SKM-1 (cell line): Measurements from ENCODE around the gene LDHAL6B.
A peak's percentile ranks its signal among the peaks of the same experiment; 100 is the strongest.

Experiments used
- DNase-seq: peaks from one replicate; lab custom pipeline; 2025; ENCODE audit not compliant: unreplicated experiment; lab: John Stamatoyannopoulos, UW

Gene LDHAL6B

GRCh38 chr15:59176653-59177316 lies 29.9 kb upstream of the LDHAL6B start:
- peak; percentile 7 for DNase-seq

GRCh38 chr15:59177317-59177660 lies 29.4 kb upstream of the LDHAL6B start:
- DNase-seq = no peak

GRCh38 chr15:59178151-59178695 lies 28.4 kb upstream of the LDHAL6B start:
- DNase-seq = no peak

- DNase-seq = no peak
These were observed 26.9 kb upstream of the LDHAL6B start for GRCh38 chr15:59179717-59180116.

GRCh38 chr15:59180945-59181600 lies 25.6 kb upstream of the LDHAL6B start:
- DNase-seq = no peak

GRCh38 chr15:59185725-59186124 lies 20.9 kb upstream of the LDHAL6B start:
- DNase-seq = peak; percentile 19

GRCh38 chr15:59186501-59186900 lies 20.1 kb upstream of the LDHAL6B start:
- no peak for DNase-seq

GRCh38 chr15:59189241-59189640 lies 17.4 kb upstream of the LDHAL6B start:
- no peak for DNase-seq

GRCh38 chr15:59190291-59190690 lies 16.4 kb upstream of the LDHAL6B start:
- DNase-seq = no peak

GRCh38 chr15:59191855-59192237 lies 14.8 kb upstream of the LDHAL6B start:
- DNase-seq = no peak

GRCh38 chr15:59194639-59195325 lies 11.9 kb upstream of the LDHAL6B start:
- no peak for DNase-seq

- no peak for DNase-seq
These were observed 10.2 kb upstream of the LDHAL6B start for GRCh38 chr15:59196416-59196815.

GRCh38 chr15:59197454-59197853 lies 9.2 kb upstream of the LDHAL6B start:
- DNase-seq = no peak

GRCh38 chr15:59199626-59200465 lies 6.8 kb upstream of the LDHAL6B start:
- no peak for DNase-seq

GRCh38 chr15:59200560-59200959 lies 6.1 kb upstream of the LDHAL6B start:
- no peak for DNase-seq

GRCh38 chr15:59203008-59203407 lies 3.6 kb upstream of the LDHAL6B start:
- no peak for DNase-seq

- no peak for DNase-seq
These were observed 3.0 kb upstream of the LDHAL6B start for GRCh38 chr15:59203657-59204056.

- DNase-seq = no peak
These were observed 612 bp upstream of the LDHAL6B start for GRCh38 chr15:59205839-59206622.

- no peak for DNase-seq
These were observed 2.1 kb downstream of the LDHAL6B start for GRCh38 chr15:59208613-59209249.

- no peak for DNase-seq
These were observed 3.5 kb downstream of the LDHAL6B start for GRCh38 chr15:59210186-59210585.
